ENCODE measurements around the gene SLC13A4. TPM values are rescaled to one million over a fixed set of nuclear protein-coding genes. Genes with fewer than 3 reads are reported as not detected.

Gene SLC13A4
- total RNA-seq, 1 experiment from 2014 or later: not detected

DNA sequence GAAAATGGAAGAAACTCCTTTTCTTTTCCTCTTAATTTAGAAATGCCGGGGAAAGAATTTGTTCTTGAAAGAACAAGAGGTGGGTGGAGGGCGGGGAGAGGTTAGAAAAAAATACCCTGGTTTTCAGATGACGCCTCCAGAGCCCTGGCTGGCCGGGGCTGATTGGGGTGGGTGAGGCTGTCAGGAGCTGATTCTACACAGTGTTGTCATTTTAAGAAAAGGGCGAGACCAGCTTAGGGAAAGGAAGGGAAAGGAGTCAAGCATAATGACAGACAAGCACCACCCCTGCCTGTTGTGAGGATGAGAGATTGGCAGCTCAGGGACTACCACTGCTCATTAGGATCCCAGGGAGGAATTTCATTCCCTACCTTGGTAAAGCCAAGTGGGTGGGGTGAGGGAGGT, 30.5 kb upstream of the SLC13A4 start:
- no peak overlapping the region for H3K27ac ChIP-seq (ENCODE audit: low read depth, low read length, poor library complexity, severe bottlenecking)
- no peak overlapping the region for H3K4me3 ChIP-seq (ENCODE audit: low read depth, low read length, poor library complexity, severe bottlenecking)
- ChIA-PET CTCF (no interaction called here), POLR2A (ENCODE audit: low non-redundant PET) (no interaction called here)
- peaks cover 20% of the 10 kb centered on the region for H3K27me3 ChIP-seq (replicated peaks; ENCODE audit: insufficient read depth, low read depth, low read length, poor library complexity)
- H3K9me3 ChIP-seq (ENCODE audit: low read depth, low read length, poor library complexity, severe bottlenecking): no peaks in the 10 kb centered on the region
- H3K4me1 ChIP-seq (ENCODE audit: insufficient read depth, low read length, poor library complexity, severe bottlenecking): no peaks in the 10 kb centered on the region
- no peaks in the 10 kb centered on the region for H3K36me3 ChIP-seq (ENCODE audit: insufficient read depth, low read length, poor library complexity, severe bottlenecking)
- BruUV-seq (replicated peaks): no TSS peak
- TF ChIP-seq EZH2 (IDR thresholded peaks at IDR 0.05; ENCODE audit: borderline replicate concordance, low read depth, low read length, poor library complexity, severe bottlenecking): no peak
- TF ChIP-seq, protein P1, sequence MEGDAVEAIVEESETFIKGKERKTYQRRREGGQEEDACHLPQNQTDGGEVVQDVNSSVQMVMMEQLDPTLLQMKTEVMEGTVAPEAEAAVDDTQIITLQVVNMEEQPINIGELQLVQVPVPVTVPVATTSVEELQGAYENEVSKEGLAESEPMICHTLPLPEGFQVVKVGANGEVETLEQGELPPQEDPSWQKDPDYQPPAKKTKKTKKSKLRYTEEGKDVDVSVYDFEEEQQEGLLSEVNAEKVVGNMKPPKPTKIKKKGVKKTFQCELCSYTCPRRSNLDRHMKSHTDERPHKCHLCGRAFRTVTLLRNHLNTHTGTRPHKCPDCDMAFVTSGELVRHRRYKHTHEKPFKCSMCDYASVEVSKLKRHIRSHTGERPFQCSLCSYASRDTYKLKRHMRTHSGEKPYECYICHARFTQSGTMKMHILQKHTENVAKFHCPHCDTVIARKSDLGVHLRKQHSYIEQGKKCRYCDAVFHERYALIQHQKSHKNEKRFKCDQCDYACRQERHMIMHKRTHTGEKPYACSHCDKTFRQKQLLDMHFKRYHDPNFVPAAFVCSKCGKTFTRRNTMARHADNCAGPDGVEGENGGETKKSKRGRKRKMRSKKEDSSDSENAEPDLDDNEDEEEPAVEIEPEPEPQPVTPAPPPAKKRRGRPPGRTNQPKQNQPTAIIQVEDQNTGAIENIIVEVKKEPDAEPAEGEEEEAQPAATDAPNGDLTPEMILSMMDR (conservative IDR thresholded peaks at IDR 0.05; ENCODE audit: low read depth, low read length): no peak
- DNase-seq (ENCODE audit: low spot score): no peak
- intact Hi-C loops (cut with micrococcal nuclease; ENCODE audit: unreplicated experiment): no loop called here

DNA sequence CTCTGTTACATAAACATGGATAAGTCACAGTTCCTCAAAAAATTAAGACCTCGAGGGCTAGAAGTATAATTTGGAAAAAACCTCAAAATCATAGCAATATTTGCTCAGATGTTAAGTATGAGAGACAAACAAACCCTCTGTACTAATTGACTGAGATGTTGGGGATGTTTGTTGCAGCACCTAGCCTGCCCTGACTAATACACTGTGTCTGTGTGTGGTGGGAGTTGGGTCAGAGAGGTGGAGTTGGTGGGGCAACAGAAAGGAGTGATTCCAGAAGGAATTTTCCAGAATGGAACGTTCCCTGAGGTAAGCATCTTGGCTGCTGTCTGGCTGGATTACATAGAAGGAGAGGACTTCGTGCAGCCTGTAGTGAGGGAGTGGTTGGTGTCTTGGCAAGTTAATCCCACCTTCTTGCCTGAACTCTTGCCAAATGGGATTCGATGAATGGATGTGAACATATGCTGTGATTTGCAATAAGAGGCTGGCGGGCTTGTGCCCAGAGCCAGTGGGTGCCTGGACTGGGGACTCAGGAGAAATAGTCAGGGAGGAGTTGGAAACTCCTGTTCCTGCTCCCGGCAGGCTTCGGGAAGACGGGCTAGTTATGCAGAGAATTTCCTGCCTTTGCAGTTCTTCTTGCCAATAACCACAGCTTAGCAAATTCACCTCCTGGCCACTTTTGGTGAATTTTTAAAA, 29.9 kb upstream of the SLC13A4 start:
- CTCF ChIA-PET: no interaction called here

DNA sequence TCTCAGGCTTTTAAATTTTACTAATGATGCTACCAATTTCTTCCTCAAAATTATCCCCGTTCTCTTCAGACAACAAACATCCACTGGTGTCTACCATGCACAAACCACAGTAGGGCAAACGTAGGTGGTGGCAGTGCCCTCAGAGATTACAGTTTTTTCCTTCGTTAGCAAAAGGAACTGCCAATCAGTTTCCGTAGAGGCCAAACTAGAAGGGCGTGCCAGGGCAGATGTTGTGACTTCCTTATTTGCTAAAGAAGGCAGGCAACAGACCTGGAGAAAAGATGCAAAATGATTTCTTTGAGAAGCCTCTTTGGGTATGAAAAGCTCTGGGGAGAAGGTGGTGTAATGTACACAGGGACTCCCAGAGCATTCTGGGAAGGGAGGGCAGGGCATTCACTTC, 28.2 kb upstream of the SLC13A4 start:
- ChIA-PET POLR2A (ENCODE audit: low non-redundant PET) (no interaction called here), CTCF (no interaction called here)
- no TSS peak for BruUV-seq (replicated peaks)
- DNase-seq (ENCODE audit: low spot score): no peak
- Histone ChIP-seq H3K4me3 (ENCODE audit: low read depth, low read length, poor library complexity, severe bottlenecking) (no peak overlapping the region), H3K9me3 (ENCODE audit: low read depth, low read length, poor library complexity, severe bottlenecking) (no peaks in the 10 kb centered on the region), H3K27me3 (replicated peaks; ENCODE audit: insufficient read depth, low read depth, low read length, poor library complexity) (peaks cover 20% of the 10 kb centered on the region), H3K4me1 (ENCODE audit: insufficient read depth, low read length, poor library complexity, severe bottlenecking) (no peaks in the 10 kb centered on the region), H3K27ac (ENCODE audit: low read depth, low read length, poor library complexity, severe bottlenecking) (no peak overlapping the region), H3K36me3 (ENCODE audit: insufficient read depth, low read length, poor library complexity, severe bottlenecking) (no peaks in the 10 kb centered on the region)
- intact Hi-C loops (cut with micrococcal nuclease; ENCODE audit: unreplicated experiment): no loop called here
- no peak for TF ChIP-seq EZH2 (IDR thresholded peaks at IDR 0.05; ENCODE audit: borderline replicate concordance, low read depth, low read length, poor library complexity, severe bottlenecking)
- TF ChIP-seq, protein P1 (conservative IDR thresholded peaks at IDR 0.05; ENCODE audit: low read depth, low read length): no peak

More for the DNA sequence above, 29.9 kb upstream of the SLC13A4 start:
- POLR2A ChIA-PET (ENCODE audit: low non-redundant PET): no interaction called here
- peaks cover 20% of the 10 kb centered on the region for H3K27me3 ChIP-seq (replicated peaks; ENCODE audit: insufficient read depth, low read depth, low read length, poor library complexity)
- H3K4me1 ChIP-seq (ENCODE audit: insufficient read depth, low read length, poor library complexity, severe bottlenecking): no peaks in the 10 kb centered on the region
- no peaks in the 10 kb centered on the region for H3K9me3 ChIP-seq (ENCODE audit: low read depth, low read length, poor library complexity, severe bottlenecking)
- TF ChIP-seq, protein P1 (conservative IDR thresholded peaks at IDR 0.05; ENCODE audit: low read depth, low read length): no peak
- TF ChIP-seq EZH2 (IDR thresholded peaks at IDR 0.05; ENCODE audit: borderline replicate concordance, low read depth, low read length, poor library complexity, severe bottlenecking): no peak
- no peak overlapping the region for H3K27ac ChIP-seq (ENCODE audit: low read depth, low read length, poor library complexity, severe bottlenecking)
- H3K36me3 ChIP-seq (ENCODE audit: insufficient read depth, low read length, poor library complexity, severe bottlenecking): no peaks in the 10 kb centered on the region
- H3K4me3 ChIP-seq (ENCODE audit: low read depth, low read length, poor library complexity, severe bottlenecking): no peak overlapping the region
- peak; percentile 26 for DNase-seq (ENCODE audit: low spot score)
- intact Hi-C loops (cut with micrococcal nuclease; ENCODE audit: unreplicated experiment): no loop called here
- no TSS peak for BruUV-seq (replicated peaks)
